Stimulated activated CD8-positive, alpha-beta memory T cell treated with anti-CD3 and anti-CD28 coated beads, Interleukin-15, amount 100 ng/mL, for 4 hours (primary cell): ENCODE measurements around the gene NLRP9.
A peak's percentile ranks its signal among the peaks of the same experiment; 100 is the strongest.

Source experiments
- DNase-seq, 2 donors: peaks; one replicate each; pipeline ENCODE4 v3.0.0-alpha.2; 2020; ENCODE audit warnings: low read depth in 2 of 2

NLRP9 gene

DNA sequence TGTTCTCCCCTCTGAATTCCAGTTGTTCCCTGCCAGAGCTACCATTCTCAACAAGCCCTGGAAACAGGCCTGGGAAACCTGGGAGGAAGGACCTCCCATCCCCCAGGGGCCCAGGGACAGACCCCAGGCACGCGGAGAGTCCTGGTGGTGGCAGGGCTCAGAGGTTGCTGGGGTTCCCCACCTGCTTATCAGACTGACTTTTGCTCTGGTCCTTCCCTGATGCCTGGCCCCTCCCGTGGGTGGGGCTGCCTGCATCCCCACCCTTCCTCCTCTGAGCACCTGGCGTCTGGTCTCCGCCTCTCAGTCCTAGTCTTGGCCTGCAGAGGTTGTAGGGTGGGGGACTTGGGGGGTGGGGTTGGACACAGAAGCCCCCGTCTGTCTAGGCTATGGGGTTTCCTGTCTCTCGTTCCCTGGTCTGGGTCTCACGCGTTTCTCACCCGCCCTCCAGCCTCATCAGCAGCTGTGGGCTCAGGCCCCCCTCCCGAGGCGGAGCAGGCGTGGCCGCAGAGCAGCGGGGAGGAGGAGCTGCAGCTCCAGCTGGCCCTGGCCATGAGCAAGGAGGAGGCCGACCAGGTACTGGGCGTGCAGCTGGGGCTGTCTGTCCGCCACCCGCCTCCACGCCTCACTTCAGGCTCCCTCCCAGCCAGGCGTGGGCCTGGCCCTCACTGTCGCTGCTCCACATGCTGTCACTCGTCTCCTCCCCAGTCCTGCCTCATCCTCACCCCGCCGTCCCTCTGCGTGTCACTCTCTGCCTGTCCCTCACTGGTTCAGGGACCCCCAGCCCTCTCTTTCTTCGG lies 49.6 kb downstream of the NLRP9 start:
- DNase-seq: no peak

DNA sequence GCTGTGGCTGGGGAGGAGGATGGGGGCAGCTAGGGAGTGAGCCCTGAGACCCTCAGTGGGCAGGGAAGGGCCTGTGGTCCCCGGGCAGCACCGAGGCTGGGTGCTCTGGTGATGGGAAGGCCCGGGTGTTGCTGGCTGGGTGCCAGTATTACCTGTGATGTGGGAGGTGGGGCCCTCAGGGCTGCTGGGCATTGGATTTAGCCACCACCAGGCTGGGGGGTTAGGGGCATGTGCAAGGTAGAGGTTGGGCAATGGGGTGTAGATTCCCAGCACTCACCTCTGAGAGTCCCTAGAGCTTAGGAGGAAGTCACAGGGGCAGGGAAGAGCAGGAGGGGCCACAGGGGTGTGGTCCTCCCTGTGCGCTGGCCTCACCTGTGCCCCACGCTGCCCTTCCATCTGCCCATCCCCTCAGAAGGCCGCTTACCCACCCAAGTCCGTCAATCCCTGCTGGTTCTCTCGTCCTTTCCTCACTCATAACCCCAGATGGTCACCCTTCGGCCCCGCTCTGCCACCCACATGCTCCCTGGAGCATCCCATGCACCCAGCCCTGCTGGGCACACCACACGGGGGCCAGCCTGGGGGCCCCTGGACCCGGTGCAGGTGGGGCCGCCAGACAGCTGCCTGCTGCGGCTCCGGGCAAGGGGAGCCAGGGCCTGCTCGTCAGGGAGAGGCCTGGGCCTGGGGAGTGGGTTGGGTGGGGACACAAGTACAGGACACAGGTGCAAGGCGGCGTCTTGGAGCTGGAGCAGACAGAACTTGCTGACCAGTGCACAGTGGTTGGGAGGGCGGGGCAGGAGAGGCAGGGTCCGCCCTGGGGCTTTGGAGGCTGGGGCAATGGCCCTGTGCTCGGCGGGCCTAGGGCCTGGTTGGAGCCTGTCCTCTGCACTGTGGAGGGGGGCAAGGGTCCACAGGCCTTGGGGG lies 50.7 kb downstream of the NLRP9 start:
- DNase-seq: no peak

DNA sequence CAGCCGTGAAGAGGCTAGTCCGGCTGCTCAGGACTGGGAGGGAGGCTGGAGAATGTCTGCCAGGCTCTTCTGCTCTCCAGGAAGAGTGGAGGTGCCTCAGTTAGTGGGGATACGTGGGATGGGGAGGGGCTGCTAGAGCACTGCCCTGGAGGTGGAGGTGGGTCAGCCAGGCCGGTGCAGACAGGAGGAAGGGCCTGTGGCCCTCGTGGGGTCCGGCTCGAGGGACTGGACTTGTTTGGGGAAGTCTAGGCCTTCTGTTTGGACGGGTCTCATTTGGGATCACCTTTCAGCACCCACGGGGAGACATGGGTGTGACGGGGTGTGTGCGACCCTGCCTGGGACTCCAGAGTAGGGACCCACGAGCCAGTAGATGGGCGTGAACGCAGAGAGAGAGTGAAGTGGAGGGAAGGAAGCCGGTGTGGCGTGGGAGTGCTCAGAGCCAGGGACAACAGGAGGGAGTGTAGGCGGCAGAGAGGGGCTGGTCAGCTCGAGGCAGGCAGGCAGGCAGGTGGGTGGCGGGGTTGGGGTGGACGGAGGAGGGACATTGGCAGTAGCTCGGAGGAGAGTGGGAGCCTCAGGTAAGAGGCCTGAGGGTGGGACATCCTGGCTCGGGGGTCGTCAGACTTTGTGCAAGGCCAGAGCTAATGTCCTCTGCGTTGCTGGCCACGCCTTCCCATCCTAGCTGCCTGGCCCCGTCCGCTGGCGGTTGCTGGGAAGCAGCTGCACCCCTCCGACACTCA lies 51.7 kb downstream of the NLRP9 start:
- DNase-seq: no peak

DNA sequence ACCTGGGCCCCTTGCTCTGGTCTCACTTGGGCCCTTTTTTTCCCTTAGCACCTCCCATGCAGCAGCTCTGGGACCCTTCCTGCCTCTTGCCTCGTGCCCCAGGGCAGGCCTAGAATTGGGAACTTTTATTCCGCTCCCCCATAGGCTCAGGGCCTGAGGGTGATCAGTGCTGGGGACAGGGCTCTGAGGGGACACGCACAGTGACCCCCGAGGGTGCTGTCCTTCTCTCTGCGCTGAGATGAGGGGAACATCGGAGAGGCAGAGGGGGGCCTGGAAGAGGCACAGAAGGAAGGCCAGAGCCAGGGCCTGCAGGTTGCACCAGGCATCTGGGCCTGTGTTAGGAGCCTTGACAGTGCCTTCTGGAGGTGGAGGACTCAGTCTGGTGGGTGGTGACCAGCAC lies 52.4 kb downstream of the NLRP9 start:
- no peak for DNase-seq

DNA sequence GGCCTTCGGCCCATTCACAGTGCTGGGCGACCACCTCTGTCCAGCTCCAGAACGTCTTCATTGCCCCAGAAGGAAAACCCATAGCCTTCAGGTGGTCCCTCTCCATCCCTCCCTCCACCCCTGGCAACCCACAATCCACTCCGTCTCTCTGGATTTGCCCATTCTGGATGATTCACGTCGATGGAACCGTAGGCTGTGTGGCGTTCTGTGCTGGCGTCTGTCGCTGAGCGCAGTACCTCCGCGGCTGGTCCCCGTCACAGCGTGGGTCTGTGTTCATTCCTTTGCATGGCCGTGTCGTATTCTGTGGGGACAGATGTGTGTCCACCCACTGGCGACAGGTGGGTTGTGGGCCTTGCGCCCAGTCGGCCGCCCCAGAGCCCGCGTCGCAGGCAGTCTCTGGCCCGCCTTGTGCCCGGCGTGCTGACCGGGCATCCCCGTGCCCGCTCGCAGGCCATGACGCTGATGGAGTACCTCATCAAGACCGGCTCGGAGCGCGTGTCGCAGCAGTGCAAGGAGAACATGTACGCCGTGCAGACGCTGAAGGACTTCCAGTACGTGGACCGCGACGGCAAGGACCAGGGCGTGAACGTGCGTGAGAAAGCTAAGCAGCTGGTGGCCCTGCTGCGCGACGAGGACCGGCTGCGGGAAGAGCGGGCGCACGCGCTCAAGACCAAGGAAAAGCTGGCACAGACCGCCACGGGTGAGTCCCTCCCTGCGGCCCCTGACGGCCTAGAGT lies 53.1 kb downstream of the NLRP9 start:
- no peak for DNase-seq

DNA sequence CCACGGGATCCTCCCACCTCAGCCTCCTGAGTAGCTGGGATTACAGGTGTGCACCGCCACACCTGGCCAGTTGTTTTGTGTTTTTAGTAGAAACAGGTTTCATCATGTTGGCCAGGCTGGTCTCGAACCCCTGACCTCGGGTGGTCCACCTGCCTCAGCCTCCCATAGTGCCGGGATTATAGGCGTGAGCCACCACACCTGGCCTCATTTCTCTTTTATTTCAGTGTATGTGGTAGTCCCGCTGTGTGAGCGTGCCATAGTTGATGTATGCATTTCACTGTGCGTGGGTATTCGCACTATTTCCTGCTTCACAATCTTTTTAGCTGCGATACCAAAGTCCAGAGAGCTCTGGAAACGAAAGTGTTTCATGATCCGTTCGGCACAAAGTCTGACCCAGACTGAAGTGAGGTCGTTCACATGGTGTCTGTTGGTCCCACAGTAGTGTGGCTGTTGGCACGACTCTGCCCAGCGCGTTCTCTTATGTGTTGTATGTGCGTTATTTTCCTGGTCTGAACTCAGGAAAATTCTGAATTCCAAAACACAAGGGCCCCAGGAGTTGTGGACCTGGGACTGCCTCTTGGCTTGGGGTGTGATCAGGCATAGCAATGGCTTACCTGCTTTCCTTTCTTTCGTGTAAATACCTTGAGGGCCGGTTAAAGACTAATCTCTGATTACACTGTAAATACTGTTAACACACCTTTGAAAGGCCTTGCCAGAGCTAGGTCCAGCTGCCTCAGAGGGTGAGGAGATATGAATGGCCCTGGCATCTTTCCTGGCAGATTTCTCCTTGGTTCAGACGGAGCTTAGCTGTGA lies 54.5 kb downstream of the NLRP9 start:
- DNase-seq: no peak

DNA sequence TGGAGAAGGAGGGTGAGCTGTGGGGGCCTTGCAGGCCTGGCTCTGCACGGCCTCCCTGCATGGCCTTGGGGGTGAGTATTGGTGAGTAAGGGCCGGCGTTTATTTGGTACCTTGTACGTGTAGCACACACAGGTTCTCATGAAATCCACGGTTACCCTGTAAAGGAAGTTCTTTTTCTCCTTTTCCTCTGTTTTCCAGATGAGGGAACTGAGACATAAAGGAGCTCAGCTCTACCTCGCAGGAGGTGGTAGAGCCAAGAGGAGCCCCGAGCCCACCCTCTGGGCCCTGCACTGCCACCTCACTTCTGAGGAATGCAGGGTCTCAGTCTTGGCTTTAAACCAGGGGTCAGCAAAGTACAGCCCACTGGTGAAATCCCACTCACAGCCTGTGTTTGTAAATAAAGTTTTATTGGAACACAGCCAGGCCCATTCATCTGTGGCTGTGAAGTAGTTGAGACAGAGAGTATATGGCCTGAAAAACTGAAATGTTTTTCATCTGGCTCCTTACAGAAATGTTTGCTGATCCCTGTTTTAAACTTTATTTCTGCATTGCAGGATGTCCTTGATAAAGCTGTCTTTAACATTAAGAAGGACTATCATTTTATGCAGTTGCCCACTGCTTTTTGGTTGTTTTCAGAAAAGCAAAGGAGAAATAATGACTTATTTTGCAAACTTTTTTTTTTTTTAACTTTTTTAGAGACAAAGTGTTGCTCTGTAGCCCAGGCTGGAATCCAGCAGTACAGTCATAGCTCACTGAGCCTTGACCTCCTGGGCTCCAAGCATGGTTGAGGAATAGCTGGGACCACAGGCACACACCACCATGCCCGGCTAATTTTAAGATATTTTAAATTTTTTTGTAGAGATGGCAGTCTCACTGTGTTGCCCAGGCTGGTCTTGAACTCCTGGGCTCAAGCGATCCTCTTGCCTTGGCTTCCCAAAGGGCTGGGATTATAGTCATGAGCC lies 56.8 kb downstream of the NLRP9 start:
- DNase-seq: no peak

DNA sequence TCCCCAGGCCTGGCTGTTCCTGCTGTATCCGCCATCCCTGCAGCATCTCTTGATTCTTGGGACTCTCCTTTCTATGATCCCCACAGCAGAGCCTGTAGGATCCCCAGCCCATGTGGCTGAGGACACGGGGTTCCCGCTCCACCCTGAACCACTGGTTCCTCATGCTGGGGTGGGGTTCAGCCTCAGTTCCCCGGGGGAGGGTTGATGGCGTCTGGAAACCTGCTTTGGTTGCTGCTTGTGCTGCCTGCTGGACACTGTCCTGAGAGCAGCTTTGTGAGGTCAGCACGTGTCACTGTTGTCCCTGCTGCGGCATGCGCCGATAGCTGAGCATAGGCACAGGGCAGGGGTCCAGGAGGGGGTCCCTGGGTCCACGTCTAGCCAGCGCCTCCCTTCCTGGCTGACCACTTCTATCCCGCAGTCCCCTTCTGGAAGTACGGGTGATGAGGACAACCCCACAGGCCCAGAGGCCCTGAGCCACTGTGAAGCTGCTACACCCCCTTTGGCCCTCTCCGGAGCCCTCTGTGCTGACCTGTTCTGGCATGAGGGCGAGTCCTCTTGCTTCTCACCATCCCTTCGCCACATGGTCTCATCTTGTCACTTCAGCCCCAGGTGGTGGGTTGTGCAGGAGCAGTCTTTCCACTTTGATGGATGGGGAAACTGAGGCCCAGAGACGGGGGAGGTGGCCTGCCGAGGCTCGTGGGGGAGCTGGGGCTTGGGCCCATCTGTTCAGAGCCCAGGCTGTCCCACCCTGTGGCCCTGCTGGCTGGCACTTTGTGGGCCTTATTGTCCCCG lies 57.7 kb downstream of the NLRP9 start:
- no peak for DNase-seq

DNA sequence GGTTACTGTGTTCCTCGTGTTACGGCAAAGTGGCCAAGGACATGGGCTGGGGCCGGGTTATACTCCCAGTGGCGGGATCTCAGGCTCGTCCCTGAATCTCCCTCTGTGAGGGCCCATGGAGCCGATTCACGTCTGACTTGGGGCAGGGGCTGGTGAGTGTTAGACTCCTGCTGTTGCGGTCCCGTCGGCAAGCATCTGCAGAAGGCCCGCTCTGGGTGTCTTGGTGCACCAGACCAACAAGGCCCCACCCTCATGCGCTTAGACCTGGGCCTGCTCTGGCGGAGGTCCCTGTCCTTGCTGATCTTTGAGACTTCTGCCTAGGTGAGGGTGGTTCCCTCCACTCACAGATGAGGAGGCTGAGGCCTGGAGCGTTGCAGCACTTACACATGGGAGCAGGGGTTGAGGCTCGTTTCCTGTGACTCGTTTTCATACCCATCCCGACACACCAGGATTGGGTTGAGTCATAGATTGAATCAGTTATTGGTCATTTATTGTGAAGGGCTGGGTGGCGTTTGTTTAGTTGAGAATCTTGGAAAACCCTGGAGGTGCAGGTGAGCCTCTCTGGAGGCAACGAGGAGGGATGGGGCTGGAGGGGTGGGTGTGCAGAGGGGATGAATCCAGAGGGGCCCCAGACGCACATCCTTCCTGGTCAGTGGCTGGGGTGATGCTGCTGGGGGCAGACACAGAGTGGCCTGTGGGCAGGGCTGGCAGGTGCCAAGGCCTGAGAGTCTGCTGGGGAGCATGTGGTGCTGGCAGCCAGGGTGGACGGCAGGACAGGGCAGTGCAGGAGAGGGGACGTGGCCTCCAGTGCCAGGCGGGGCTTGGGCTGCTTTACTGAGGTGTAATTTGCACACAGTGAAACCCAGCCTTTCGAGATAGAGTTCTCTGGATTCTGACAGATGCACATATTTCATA lies 58.6 kb downstream of the NLRP9 start:
- DNase-seq: no peak

DNA sequence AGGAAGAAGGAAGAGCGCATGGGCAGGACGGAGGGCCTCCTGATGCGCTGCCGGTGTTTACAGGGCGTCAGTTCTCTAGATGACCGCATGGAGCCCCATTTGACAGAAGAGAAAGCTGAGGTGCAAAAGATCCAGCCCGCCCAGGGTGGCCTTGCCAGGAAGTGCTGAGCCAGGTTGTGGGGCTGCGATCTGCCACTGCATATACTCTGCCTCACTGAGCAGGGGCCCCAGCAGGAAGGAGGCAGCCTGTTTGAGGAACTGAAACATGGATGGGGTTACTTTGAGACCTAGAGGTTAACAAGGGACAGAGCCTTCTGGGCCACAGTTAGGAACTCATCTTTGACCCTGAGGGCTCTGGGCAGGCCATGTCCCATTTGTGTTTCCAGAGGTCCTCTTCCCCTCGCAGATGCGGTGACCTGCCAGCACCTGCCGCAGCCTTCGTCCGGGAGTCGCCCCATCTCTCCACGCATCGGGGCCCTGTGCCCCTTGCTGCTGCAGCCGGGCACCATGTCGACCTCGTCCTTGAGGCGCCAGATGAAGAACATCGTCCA lies 60.0 kb downstream of the NLRP9 start:
- DNase-seq: no peak

DNA sequence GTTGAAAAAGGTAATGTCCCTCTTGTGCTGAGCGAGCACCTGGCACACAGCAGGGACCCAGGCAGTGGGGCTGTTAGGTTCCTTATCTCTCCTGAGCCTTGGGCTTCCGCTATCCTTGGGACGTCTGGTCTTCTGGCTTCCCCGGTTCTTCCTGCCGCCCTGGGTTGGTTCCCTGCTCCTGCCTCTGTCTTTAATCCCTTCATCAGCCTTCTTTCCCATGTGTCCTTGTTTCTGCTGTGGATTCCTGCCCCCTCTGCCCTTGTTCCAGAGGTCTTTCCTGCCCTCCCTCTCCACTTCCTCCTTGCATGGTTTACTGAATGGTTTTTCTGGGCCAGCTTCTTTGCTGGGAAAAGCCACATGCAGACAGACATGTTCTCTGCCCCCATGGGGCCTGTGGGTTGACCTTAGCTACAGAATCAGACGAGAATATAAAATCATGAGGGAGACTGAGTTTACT lies 60.6 kb downstream of the NLRP9 start:
- no peak for DNase-seq

DNA sequence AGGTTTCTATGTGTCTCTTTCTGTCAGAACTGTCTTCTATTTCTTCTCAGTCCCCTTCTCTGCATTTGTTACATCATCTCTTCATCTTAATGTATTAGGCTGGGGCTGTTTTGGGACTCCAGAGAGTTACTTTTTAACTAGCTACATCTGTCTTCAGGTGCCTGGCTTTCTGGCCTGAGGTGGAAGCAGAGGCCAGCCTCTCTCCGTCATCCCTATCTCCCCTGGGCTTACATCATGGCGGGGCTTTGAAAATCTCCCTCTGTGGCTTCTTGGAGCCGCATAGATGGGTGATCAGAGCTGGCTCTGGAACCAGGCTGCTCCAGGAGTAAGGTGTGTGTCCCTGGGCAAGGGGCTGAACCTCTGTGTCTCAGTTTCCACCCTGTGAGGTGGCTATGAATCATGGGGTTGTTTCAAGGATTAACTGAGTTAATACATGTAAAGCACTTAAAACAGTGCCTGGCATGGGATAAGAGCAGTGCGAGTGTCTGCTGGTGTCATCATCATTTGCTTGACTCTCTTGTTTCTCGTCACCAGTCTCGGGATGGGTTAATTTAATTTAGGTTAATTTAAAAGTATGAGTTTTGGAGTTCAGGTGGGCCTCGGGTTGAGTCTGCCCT lies 61.2 kb downstream of the NLRP9 start:
- DNase-seq: no peak

DNA sequence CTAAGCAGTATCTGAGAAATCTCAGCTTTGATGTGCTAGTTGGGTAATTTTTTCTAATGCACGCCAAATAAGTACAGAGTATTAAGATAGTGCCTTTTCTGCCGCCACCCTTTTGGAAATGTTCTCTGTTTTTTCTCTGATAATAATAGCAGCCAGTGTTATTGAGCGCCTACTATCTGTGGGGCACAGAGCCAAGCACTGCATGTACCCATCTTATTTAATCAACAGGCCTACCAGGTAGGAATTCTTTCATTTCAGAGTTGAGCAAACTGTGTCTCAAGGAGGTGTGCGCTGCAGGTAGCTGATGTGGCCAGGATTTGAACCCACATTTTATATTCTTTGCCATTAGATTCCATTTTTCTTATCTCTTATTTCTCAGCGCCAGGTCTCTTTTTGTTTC lies 61.8 kb downstream of the NLRP9 start:
- DNase-seq: no peak

DNA sequence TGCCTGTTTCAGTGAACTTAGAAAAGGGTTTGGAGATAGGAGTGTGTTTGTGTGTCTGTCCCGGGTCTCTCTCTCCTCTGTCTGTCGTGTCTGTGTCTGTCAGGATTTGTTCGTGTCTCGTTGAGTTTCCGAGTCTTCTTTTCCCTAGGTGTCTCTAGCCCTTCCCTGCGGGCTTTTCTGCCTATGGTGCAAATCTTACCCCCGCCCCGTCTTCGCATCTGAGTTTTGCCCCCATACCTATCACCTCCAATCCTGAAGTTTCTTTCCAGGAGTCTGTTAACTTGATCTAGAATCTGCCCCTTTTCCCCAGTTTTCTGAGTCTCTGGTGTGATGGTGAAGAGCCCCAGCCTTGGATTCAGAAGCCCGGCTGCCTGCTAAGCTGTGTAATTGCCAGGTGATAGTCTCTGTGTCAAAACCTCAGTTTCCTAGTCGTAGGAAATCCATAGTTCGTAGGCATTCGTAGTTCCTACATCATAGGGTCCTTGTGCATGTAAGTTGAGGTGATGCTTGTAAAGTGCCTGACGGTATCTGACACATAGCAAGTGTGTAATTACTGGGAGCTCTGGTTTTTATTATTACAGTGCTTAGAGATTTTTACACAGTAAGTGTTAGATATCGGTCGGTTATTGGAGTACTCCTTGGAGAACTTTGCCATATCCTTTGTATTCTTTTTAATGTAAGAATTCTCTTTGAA lies 62.4 kb downstream of the NLRP9 start:
- no peak for DNase-seq

DNA sequence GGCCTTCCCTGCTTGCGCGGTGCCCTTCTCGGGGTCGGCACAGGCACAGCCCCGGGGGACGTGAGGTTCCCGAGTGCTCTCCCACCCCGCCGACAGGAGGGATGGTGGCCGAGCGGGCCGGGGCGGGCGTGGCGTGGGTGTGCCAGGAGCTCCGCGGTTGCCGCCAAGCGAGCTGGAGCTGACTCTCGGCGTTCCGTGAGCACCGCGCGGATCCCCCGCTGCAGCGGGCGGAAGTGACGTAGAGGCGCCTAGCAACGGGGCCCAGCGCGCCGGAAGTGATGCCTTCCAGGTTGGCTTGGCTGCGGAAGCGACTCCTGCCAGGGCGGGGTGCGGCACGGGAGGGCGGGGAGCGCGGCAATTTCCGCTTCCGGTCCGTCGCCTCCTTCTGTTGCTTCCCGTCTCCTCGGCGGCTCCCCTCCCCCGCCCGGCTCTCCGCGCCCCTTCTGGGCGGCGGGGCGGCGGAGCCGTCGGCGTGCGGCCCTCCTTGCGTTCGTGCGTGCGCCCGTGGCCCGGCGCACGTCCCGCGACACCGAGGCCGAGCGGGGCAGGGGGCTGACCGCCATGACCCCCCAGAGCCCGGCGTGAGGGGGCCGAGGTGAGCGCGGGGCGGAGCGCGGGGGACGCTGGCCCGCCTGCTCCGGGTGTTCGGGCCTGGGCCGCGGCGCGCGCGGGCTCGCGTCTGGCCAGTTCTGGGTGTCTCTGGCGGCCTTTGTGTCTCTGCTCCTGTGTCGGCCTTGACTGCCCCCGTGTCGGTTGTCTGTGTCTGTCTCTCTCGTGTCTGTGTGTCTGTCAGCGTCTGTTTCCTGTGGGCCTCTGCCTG lies 63.2 kb downstream of the NLRP9 start, which contains the start of gene EPN1:
EPN1 (plus strand) TSS at position 386 of the 820 bp plus-strand sequence. CDS start 3,402 bp downstream, outside the sequence.
- DNase-seq: peak; percentile 94 to 95
